ENCODE data around the gene C1QBP. TPM values are rescaled to one million over a fixed set of nuclear protein-coding genes. Genes with fewer than 3 reads are reported as not detected.

Gene C1QBP
- total and polyA plus RNA-seq, 2 of the 4 experiments (the other 2 are of a cell fraction), result 172 to 173 TPM

DNA sequence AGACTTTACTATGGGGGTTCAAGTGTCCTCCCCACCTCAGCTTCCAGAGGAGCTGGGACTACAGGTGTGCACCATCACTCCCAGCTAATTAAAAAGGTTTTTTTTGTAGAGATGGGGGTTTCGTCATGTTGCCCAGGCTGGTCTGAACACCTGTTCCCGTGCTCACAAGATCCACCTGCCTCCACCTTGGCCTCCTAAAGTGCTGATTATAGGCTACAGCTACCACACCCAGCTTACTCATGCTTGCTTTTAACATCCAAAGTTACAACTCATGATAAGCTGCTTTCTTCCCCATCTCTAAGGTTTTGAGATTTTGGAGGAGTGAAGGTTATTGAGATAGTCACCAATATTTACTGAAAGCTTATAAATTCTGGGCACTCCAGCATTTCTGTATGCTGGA is 22.1 kb downstream of the C1QBP start:
- peaks cover 12% of the 10 kb centered on the region for H3K36me3 ChIP-seq (ENCODE audit: control insufficient read depth, insufficient read depth, low read length)

More for the DNA sequence above, 22.1 kb downstream of the C1QBP start:
- Histone ChIP-seq H3K9me1 (ENCODE audit: insufficient read depth, low read length) (peaks cover 10% of the 10 kb centered on the region), H2BK5ac (ENCODE audit: low read depth, low read length, poor library complexity, severe bottlenecking) (no peak overlapping the region), H3K18ac (ENCODE audit: low read depth, low read length) (no peak overlapping the region), H2AFZ (replicated peaks; ENCODE audit: low read length, poor library complexity) (no peak overlapping the region), H4K5ac (ENCODE audit: low read depth, low read length) (no peak overlapping the region), H3K4me1 (ENCODE audit: control insufficient read depth, insufficient read depth, low read length) (peaks cover 8% of the 10 kb centered on the region), H3K79me1 (ENCODE audit: low read depth in 1 of 2, low read length in 2 of 2) (peaks cover 33 to 62% of the 10 kb centered on the region in 2 experiments), H3K9me3 (ENCODE audit: control insufficient read depth, insufficient read depth, low read length) (no peaks in the 10 kb centered on the region), H3K27me3 (ENCODE audit: control insufficient read depth, insufficient read depth, low read length) (no peaks in the 10 kb centered on the region), H4K8ac (ENCODE audit: low read depth in 2 of 2, low read length in 2 of 2) (no peak overlapping the region), H3K9ac (ENCODE audit: low read depth, low read length) (no peak overlapping the region), H2AK9ac (replicated peaks; ENCODE audit: low read depth, low read length, poor library complexity) (no peak overlapping the region), H2BK15ac (ENCODE audit: low read depth, low read length) (no peak overlapping the region), H4K91ac (ENCODE audit: insufficient read depth, low read depth, low read length) (no peak overlapping the region), H3K27ac (ENCODE audit: insufficient read depth, low read length) (no peak overlapping the region), H3K56ac (ENCODE audit: extremely low read depth, insufficient read depth, low read length) (no peak overlapping the region), H3K4ac (ENCODE audit: low read depth, low read length) (no peak overlapping the region), H4K20me1 (ENCODE audit: insufficient read depth, low read length) (peaks cover 17% of the 10 kb centered on the region; the same call in 1 of the 2 replicates), H2BK20ac (ENCODE audit: low read depth, low read length) (no peak overlapping the region), H3K4me3 (ENCODE audit: insufficient read depth, low read depth, low read length) (no peak overlapping the region), H2BK120ac (ENCODE audit: low read depth, low read length) (no peak overlapping the region), H2AK5ac (ENCODE audit: low read depth, low read length) (no peak overlapping the region), H3K23ac (ENCODE audit: low read depth, low read length) (no peak overlapping the region), H3K4me2 (ENCODE audit: low read depth, low read length) (no peak overlapping the region), H3K14ac (replicated peaks; ENCODE audit: low read depth, low read length) (no peak overlapping the region)
- in situ Hi-C loops (cut with MboI; ENCODE audit: low sequenced_read_pairs) (no loop called here), intact Hi-C loops (cut with micrococcal nuclease) (loop anchor here (10.0 kb wide), 1 partner anchor 132 kb away; the partner anchor contains the start of gene RABEP1), dilution Hi-C loops (cut with HindIII; ENCODE audit: low sequenced_read_pairs, unreplicated experiment) (no loop called here)
- no TSS peak for BruUV-seq (replicated peaks)
- POLR2A ChIA-PET (ENCODE audit: unreplicated experiment), result no interaction called here
- CTCF ChIA-PET, result interaction anchor here (0.6 kb wide), 1 partner anchor 19 kb away, joined by 4 read pairs; no protein-coding TSS in a partner anchor
- ATAC-seq (ENCODE audit: low read depth) (no peak), DNase-seq (no peak)
- TF ChIP-seq RAD21 (IDR thresholded peaks at IDR 0.05; ENCODE audit: low read length), result no peak
- no peak for TF ChIP-seq FOS (IDR thresholded peaks at IDR 0.05; ENCODE audit: low read depth, low read length)
- TF ChIP-seq USF2 (IDR thresholded peaks at IDR 0.05; ENCODE audit: low read depth, low read length), result no peak
- no peak for TF ChIP-seq RFX5 (IDR thresholded peaks at IDR 0.05; ENCODE audit: low read depth, low read length)
- TF ChIP-seq CHD1 (IDR thresholded peaks at IDR 0.05; ENCODE audit: low read depth, low read length), result no peak
- no peak for TF ChIP-seq CTCF (conservative IDR thresholded peaks at IDR 0.05; ENCODE audit: low read depth, low read length)
- no peak for TF ChIP-seq CEBPB (IDR thresholded peaks at IDR 0.05; ENCODE audit: low read depth, low read length)
- no peak for TF ChIP-seq MAZ (IDR thresholded peaks at IDR 0.05; ENCODE audit: borderline replicate concordance, low read depth, low read length)
- TF ChIP-seq MAFK (IDR thresholded peaks at IDR 0.05; ENCODE audit: low read depth, low read length), result no peak
- TF ChIP-seq RCOR1 (IDR thresholded peaks at IDR 0.05; ENCODE audit: insufficient replicate concordance, low read length), result no peak
- TF ChIP-seq POLR2A (IDR thresholded peaks at IDR 0.05; ENCODE audit: low read depth, low read length), result no peak
- WGBS, 2 experiments (ENCODE audit: extremely low coverage in 2 of 2, insufficient read length in 1 of 2), result no CpG with 5 or more reads among the region's 2 CpGs
